UCSD-AML1 (cell line): Measurements from ENCODE around the gene ZBTB22.
"Not testable (repeated sequence)": the region's sequence is repeated elsewhere in the genome, so short reads cannot be mapped to it uniquely, and the experiment has no call there.

Source experiments
- DNase-seq: peaks from one replicate; lab custom pipeline; 2025; ENCODE audit not compliant: unreplicated experiment; lab: John Stamatoyannopoulos, UW

ZBTB22 gene, protein sequence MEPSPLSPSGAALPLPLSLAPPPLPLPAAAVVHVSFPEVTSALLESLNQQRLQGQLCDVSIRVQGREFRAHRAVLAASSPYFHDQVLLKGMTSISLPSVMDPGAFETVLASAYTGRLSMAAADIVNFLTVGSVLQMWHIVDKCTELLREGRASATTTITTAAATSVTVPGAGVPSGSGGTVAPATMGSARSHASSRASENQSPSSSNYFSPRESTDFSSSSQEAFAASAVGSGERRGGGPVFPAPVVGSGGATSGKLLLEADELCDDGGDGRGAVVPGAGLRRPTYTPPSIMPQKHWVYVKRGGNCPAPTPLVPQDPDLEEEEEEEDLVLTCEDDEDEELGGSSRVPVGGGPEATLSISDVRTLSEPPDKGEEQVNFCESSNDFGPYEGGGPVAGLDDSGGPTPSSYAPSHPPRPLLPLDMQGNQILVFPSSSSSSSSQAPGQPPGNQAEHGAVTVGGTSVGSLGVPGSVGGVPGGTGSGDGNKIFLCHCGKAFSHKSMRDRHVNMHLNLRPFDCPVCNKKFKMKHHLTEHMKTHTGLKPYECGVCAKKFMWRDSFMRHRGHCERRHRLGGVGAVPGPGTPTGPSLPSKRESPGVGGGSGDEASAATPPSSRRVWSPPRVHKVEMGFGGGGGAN

DNA sequence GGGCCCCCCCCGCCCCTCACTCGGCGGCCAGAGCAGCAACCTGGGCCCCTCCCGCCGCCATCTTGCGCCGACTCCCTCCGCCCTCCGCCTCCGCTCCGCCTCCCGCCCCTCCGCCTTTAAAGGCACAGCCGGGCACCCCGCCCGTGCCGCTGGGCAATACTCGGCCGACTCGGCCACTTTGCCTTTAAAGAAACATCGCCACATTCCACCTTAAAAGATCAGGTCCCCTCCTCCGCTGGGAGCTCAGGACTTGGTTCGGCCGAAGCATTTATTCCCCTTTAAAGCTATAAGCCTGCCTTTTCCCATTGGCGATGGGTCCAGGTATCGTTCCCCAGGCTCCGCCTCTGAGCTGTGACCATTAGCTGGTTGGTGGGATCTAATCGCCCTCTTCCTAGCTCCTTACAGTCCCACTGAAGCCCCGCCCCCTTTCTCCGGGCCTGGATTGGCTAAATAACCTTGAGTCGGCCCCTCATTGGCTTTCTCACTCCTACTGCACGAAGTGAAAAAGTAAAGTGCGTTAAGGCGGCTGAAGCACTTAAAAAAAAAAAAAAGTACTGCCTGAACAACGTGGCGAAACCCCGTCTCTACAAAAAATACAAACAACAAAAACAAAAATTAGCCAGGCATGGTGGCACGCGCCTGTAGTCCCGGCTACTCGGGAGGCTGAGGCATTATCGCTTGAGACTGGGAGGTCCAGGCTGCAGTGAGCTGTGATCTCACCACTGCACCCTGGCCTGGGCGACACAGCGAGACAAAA lies at the start of gene ZBTB22:
Gene ZBTB22, minus strand, starts transcription at position 76 of the 757 bp plus-strand sequence. CDS start 828 bp downstream, outside the sequence.
- peak; percentile 99 for DNase-seq

DNA sequence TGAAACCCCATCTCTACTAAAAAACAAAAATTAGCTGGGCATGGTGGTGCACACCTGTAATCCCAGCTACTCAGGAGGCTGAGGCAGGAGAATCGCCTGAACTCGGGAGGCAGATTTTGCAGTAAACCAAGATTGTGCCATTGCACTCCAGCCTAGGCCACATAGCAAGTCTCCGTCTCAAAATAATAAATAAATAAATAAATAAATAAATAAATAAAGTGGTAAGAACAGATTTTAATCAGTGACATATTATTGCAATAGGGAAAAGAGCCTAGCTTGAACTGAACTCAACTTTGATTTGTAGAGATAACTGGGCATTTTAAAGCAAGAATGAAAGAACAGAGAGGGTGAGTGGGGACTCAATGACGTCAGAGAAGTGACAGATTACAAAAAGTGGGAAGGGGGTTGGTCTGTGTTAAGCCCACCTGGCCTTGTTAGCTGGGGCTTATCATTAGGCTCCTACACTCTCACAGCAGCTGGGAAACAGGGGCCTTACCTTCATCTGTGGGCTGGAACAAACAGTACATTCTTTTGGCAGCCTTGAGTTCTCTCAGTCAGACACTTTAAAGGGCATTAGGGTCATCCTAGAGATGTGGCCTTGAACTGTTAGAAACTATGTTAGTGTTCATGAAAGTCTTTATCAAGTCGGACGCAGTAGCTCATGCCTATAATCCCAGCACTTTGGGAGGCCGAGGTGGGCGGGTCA lies 49.6 kb upstream of the ZBTB22 start:
- no peak for DNase-seq

DNA sequence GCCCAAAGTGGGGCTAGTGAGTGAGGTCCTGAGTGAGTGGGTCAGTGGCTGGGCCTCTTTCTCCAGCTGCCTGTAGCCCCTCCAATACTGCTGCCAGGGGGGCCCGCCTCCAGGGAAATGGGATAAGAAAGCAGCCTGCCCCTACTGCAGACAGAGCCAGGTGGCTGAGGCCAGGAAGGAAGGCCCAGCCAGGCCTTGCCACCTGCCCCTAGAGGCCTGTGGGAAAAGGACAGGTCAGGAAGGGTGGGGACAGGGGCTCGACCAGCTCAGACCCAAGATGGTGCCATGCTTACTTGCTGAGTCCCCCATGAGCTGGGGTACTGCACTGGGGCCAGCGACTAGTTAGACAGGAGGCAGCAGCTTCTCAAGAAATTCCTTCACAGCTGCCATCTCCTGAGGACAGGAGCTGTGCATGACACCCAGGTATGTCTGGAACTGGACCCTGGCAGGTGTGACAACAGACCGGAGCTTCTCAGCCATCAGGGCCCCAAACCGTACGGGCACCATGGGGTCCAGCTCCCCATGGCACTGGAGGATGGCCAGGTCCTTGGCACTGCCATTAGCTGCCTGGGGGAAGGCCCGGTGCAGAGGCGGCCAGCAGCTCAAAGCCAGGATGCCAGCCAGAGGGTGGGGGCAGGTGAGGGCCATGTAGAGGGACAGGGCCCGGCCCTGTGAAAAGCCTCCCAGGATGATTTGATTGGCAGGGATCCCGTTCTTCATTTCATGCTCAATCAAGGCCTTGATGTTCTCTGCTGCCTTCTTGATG lies 47.8 kb upstream of the ZBTB22 start:
- not testable (repeated sequence) for DNase-seq

DNA sequence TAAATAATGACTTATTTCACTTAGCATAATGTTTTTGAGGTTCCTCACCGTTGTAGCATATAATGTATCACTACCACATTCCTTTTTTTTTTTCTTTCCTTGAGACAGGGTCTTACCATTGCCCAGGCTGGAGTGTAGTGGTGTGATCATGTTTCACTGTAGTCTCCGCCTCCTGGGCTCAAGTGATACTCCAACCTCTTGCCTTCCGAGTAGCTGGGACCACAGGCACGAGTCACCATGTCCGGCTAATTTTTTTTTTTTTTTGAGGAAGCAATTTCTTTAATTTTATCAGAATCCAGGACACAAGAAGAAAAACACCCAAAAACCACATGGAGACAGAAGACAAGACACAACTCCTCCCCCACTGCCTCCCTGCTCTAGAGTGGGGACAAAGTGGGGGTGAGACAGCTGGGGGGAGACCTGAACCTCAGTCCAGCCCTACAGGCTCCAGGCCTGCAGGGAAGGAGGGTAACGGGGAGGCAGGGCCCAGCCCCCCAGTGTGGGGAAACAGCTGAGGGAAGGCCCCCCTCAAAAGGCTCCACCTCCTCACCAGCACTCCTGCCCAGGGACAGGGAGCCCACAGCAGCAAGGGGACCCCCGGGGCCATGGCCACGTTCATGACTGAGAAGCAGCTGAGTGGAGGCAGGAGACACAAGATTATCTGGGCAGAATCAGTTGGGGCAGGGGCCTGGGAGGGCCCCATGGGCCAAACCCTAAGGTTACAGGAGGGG lies 47.1 kb upstream of the ZBTB22 start:
- peak; percentile 45 for DNase-seq

DNA sequence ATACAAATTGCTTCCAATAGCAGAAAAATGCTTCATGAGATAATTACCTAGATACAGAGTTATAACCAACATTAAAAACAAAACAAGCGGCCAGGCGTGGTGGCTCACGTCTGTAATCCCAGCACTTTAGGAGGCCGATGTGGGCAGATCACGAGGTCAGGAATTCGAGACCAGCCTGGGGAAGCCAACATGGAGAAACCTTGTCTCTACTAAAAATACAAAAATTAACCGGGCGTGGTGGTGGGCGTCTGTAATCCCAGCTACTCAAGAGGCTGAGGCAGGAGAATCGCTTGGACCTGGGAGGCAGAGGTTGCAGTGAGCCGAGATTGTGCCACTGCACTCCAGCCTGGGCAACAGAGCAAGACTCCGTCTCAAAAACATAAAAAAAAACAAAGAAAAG lies 45.9 kb upstream of the ZBTB22 start:
- DNase-seq, result not testable (repeated sequence)

DNA sequence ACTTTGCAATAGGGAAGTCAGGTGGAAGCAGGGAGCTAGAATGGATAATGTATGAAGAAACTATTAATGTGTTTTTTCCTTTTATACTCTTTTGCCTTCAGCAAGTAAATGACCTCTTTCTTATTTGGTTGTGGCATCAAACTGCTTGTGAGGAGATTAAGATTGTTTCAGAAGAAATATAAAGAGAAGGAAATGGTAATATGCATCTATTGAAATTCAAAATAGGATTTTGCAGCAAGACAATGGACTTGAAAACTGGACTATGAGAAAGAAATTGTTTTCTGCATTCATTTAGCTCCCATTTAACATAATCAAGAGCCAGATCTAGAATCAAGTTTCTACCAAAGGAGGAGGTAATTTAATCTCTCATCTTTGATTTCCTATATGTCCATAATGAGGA lies 41.8 kb upstream of the ZBTB22 start:
- no peak for DNase-seq

DNA sequence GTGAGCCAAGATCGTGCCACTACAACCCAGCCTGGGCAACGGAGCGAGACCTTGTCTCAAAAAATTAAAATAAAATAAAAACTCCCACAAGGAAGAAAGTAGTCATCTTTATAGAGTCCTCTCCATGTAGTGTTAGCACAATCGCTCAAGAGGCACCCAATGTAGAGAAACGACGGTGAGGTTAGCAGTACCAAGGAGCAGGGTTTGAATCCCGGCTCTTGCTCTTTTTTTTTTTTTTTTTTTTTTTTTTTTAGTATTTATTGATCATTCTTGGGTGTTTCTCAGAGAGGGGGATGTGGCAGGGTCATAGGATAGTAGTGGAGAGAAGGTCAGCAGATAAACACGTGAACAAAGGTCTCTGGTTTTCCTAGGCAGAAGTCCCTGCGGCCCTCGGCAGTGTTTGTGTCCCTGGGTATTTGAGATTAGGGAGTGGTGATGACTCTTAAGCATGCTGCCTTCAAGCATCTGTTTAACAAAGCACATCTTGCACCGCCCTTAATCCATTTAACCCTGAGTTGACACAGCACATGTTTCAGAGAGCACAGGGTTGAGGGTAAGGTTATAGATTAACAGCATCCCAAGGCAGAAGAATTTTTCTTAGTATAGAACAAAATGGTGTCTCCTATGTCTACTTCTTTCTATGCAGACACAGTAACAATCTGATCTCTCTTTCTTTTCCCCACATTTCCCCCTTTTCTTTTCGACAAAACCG lies 39.8 kb upstream of the ZBTB22 start:
- DNase-seq, result not testable (repeated sequence)

DNA sequence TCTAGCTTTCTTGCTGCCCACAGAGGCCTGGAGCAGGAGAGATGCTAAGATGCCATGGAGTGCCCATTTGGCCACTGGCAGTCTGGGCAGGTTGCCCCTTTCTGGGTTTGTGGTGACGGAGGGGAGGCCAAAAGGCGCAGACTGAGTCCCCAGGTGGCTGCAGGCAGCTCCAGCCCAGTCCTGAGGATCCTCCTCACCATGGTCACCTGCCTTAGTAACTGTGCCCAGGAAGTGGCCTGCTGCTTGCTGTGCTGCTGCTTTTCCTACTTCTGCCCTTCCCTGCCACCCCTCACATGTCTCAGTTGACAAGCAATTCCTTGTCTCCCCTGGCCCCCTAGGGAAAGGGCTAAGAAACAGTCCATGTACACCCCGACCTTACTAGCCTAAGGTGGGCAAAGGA lies 38.8 kb upstream of the ZBTB22 start:
- DNase-seq, result no peak

DNA sequence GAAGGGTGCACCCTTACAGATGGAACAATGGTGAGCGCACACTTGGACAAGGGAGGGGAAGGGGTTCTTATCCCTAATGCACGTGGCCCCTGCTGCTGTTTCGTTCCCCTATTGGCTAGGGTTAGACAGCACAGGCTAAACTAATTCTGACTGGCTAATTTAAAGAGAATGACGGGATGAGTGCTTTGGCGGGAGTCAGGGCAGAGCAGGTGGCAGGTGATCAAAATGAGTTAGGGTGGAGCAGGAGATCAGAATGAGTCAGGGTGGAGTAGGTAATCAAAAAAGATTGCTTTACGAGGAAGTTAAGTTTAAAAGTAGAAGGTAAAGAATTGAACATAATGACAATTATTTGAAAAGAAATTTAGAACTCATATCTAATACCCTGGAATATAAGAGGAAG lies 38.3 kb upstream of the ZBTB22 start:
- not testable (repeated sequence) for DNase-seq

DNA sequence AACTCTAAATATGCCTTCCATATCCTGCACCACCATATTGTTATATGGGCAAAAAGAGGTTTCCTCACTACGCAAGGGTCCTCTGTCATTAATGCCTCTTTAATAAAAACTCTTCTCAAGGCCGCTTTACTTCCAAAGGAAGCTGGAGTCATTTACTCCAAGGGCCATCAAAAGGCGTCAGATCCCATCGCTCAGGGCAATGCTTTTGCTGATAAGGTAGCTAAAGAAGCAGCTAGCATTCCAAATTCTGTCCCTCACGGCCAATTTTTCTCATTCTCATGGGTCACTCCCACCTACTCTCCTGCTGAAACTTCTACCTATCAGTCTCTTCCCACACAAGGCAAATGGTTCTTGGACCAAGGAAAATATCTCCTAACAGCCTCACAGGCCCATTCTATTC lies 30.3 kb upstream of the ZBTB22 start:
- no peak for DNase-seq

DNA sequence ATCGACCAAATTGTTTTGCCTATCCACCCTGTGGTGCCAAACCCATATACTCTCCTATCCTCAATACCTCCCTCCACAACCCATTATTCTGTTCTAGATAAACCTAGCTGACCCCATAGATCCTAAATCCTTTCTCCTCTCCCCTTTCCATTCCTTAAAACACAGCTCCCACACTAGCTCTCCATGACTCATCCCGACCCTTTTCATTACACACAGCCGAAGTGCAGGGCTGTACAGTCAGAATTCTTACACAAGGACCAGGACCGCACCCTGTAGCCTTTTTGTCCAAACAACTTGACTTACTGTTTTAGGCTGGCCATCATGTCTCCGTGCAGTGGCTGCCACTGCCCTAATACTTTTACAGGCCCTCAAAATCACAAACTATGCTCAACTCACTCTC lies 29.4 kb upstream of the ZBTB22 start:
- DNase-seq, result not testable (repeated sequence)

DNA sequence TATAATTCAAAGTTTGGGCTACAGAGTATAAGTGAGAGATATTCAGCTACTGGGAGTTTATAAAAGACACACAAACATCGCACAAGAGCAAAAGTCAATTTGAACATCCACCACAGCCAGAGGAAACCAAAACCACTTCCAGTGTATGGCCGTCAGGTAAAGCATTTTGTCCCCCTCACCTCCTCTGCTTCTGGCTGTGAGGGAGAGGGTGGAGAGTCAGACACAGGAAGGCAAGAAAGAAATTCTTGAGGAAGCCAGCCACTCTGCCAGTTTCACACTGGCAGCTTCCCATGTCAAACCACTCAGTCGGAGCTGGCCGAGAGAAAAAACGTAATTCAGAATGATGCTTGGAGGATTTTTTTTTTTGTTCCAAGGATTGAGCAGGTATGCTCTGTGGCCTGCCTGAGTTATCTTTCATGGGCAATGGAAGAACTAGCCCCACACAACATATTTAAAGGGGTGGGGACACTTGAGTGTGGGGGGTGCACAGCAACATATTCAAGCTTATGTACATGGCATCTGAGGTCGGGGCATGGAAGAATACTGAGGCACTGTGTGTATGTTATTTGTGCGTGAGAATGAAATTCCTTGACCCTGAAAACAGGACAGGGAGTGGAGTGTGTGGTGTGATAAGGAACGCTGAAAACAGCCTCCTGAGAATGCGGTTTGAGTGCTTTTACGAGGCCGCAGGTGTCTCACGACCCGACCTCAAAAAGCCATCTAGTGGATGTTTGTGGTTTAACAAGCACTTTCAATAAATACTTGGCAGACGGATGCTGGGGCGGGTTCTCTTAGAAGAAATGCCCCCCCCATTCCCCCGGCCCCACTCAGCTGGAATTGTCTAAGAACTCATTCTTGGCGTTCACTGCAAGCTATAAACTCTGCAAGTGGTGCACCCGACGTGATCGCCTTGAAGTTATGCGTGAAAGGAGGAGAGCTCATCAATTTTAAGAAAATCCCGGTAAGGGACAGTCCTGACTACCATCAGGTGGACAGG lies 27.5 kb upstream of the ZBTB22 start:
- DNase-seq, result peak; percentile 46

DNA sequence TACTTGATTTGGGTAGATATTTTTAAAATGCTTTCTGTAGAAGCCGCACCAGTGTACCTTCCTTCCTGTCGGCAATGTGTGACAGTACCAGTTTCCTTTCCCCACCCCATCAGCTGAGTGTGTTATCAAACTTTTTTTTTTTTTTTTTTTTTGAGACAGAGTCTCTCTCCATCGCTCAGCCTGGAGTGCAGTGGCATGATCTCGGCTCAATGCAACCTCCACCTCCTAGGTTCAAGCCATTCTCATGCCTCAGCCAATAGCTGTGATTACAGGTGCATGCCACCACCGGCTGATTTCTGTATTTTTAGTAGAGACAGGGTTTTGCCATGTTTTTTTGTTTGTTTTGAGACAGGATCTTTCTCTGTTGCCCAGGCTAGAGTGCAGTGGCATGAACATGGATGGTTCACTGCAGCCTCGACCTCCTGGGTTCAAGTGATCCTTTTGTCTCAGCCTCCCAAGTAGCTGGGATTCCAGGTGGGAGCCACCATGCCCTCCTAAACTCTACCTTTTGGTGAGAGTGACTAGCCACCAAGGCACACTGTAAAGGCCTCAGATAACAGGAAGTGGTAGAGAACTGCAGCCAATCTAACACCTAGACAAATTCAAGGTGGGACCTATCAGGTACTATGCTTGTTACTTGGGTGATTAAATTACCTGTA lies 26.5 kb upstream of the ZBTB22 start:
- DNase-seq, result no peak

DNA sequence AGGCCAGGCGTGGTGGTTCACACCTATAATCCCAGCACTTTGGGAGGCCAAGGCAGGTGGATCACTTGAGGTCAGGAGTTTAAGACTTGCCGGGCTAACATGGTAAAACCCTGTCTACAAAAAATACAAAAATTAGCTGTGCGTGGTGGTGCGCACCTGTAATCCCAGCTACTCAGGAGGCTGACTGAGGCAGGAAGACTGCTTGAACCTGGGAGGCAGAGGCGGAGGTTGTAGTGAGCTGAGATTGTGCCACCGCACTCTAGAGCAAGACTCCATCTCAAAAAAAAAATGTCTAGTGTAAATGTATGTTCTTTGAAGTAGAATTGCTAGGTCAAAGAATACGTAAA lies 26.0 kb upstream of the ZBTB22 start:
- DNase-seq, result not testable (repeated sequence)

DNA sequence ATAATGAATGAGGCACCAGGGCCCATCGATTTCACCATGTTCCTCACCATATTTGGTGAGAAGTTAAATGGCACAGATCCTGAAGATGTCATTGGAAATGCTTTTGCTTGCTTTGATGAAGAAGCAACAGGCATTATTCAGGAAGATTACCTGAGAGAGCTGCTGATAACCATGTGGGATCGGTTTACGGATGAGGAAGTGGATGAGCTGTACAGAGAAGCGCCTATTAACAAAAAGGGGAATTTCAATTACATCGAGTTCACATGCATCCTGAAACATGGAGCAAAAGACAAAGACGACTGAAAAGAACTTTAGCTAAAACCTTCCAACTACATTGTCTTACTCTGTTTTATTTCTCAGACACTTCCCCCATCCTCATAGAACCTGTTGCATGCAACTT lies 21.6 kb upstream of the ZBTB22 start:
- no peak for DNase-seq

DNA sequence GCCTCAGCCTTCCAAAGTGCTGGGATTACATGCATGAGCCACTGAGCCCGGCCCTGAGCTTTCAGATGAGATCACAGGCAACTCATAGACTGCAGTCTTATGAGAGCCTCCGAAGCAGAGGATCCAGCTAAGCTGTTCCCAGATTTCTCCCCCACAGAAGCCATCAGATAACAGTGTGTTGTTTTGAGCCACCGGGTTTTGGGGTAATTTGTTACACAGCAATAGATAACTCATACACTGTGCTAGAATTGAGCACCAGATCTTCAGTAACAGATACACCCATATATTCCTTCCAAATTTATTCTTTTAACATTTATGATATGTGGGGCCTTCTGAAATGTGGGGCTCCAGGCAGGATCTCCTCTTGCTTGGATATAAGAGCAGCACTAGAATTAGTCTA lies 19.0 kb upstream of the ZBTB22 start:
- no peak for DNase-seq

DNA sequence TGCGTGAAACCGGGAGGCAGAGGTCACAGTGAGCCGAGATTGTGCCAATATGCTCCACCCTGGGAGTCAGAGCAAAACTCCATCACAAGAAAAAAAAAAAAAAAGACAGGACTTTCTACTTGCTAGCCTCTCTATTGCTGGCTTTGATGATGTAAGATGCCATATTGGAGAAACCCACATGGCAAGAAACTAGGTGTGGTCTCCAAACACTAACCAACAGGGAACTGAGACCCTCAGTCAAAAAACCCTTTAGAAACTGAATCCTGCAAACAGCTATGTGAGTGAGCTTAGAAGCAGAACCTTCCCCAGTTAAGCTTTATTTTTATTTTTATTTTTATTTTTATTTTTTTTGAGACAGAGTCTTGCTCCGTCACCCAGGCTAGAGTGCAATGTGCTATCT lies 18.4 kb upstream of the ZBTB22 start:
- DNase-seq, result no peak

DNA sequence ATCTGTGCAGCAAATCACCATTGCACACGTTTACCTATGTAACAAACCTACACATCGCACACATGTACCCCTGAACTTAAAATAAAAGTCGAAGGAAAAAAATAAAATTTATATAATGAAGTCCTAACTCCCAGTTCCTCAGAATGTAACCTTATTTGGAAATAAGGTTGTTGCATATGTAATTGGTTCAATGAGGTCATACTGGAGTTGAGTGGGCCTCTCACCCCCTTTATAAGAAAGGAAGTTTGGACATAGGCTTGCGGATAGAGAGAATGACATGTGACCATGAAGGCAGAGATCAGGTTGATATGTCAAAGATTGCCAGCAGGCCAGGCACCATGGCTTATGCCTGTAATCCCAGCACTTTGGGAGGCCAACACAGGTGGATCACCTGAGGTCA lies 16.1 kb upstream of the ZBTB22 start:
- no peak for DNase-seq
